SK-N-SH treated with all-trans-retinoic acid at 6 μM for 48 hours (cell line): Measurements from ENCODE around the gene ANAPC4.

Source experiments
- ESRRG ChIP-seq: fragments of 250-450 bp; sonication (Bioruptor Pico); IDR thresholded peaks from 2 replicates; pipeline ENCODE4 v1.6.1; 2021; ENCODE audit warnings: mild to moderate bottlenecking
- PATZ1 ChIP-seq: fragments of 250-450 bp; sonication (Bioruptor Pico); IDR thresholded peaks from 2 replicates; pipeline ENCODE4 v1.8.0; 2020; ENCODE audit warnings: mild to moderate bottlenecking, moderate library complexity, borderline replicate concordance
- TCF4 ChIP-seq: fragments of 250-450 bp; sonication (Bioruptor Pico); IDR thresholded peaks from 2 replicates; pipeline ENCODE4 v1.8.0; 2021; ENCODE audit warnings: mild to moderate bottlenecking, moderate library complexity, borderline replicate concordance
- ZFP3 ChIP-seq: fragments of 250-450 bp; sonication (Bioruptor Pico); IDR thresholded peaks from 2 replicates; pipeline ENCODE4 v1.5.0; 2020; ENCODE audit warnings: mild to moderate bottlenecking, moderate library complexity
- ZFP30 ChIP-seq: fragments of 450-650 bp; formaldehyde crosslinking; IDR thresholded peaks from 2 replicates; pipeline ENCODE4 v1.5.0; 2022; ENCODE audit warnings: mild to moderate bottlenecking, moderate library complexity
- ZNF565 ChIP-seq: fragments of 450-650 bp; formaldehyde crosslinking; conservative IDR thresholded peaks from 2 replicates; pipeline ENCODE4 v1.5.0; 2020; ENCODE audit warnings: low read depth, mild to moderate bottlenecking, moderate library complexity
- TF ChIP-seq, protein P1 (sequence below): fragments of 250-450 bp; sonication (Bioruptor Pico); IDR thresholded peaks from 2 replicates; pipeline ENCODE4 v1.5.0; 2020; ENCODE audit warnings: mild to moderate bottlenecking, moderate library complexity
- TF ChIP-seq, protein P2 (sequence below): fragments of 250-450 bp; sonication (Bioruptor Pico); IDR thresholded peaks from 2 replicates; pipeline ENCODE4 v1.8.0; 2021; ENCODE audit warnings: low read depth, mild to moderate bottlenecking, moderate library complexity, borderline replicate concordance
- TF ChIP-seq, protein P3 (sequence below): fragments of 250-450 bp; sonication (Bioruptor Pico); IDR thresholded peaks from 2 replicates; pipeline ENCODE4 v1.5.1; 2020; ENCODE audit warnings: low read depth, mild to moderate bottlenecking, moderate library complexity

GRCh38 chr4:25399510-25399909 lies 22.4 kb downstream of the ANAPC4 start:
- TF ChIP-seq PATZ1, result no peak
- no peak for TF ChIP-seq TCF4
- TF ChIP-seq, protein P1, sequence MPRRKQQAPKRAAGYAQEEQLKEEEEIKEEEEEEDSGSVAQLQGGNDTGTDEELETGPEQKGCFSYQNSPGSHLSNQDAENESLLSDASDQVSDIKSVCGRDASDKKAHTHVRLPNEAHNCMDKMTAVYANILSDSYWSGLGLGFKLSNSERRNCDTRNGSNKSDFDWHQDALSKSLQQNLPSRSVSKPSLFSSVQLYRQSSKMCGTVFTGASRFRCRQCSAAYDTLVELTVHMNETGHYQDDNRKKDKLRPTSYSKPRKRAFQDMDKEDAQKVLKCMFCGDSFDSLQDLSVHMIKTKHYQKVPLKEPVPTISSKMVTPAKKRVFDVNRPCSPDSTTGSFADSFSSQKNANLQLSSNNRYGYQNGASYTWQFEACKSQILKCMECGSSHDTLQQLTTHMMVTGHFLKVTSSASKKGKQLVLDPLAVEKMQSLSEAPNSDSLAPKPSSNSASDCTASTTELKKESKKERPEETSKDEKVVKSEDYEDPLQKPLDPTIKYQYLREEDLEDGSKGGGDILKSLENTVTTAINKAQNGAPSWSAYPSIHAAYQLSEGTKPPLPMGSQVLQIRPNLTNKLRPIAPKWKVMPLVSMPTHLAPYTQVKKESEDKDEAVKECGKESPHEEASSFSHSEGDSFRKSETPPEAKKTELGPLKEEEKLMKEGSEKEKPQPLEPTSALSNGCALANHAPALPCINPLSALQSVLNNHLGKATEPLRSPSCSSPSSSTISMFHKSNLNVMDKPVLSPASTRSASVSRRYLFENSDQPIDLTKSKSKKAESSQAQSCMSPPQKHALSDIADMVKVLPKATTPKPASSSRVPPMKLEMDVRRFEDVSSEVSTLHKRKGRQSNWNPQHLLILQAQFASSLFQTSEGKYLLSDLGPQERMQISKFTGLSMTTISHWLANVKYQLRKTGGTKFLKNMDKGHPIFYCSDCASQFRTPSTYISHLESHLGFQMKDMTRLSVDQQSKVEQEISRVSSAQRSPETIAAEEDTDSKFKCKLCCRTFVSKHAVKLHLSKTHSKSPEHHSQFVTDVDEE, result no peak
- no peak for TF ChIP-seq ZFP30
- no peak for TF ChIP-seq ZNF565 (CRISPR knock-in tag)
- TF ChIP-seq ESRRG, result no peak
- TF ChIP-seq, protein P2, sequence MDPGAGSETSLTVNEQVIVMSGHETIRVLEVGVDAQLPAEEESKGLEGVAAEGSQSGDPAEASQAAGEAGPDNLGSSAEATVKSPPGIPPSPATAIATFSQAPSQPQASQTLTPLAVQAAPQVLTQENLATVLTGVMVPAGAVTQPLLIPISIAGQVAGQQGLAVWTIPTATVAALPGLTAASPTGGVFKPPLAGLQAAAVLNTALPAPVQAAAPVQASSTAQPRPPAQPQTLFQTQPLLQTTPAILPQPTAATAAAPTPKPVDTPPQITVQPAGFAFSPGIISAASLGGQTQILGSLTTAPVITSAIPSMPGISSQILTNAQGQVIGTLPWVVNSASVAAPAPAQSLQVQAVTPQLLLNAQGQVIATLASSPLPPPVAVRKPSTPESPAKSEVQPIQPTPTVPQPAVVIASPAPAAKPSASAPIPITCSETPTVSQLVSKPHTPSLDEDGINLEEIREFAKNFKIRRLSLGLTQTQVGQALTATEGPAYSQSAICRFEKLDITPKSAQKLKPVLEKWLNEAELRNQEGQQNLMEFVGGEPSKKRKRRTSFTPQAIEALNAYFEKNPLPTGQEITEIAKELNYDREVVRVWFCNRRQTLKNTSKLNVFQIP (CRISPR knock-in tag), result no peak
- TF ChIP-seq, protein P3, sequence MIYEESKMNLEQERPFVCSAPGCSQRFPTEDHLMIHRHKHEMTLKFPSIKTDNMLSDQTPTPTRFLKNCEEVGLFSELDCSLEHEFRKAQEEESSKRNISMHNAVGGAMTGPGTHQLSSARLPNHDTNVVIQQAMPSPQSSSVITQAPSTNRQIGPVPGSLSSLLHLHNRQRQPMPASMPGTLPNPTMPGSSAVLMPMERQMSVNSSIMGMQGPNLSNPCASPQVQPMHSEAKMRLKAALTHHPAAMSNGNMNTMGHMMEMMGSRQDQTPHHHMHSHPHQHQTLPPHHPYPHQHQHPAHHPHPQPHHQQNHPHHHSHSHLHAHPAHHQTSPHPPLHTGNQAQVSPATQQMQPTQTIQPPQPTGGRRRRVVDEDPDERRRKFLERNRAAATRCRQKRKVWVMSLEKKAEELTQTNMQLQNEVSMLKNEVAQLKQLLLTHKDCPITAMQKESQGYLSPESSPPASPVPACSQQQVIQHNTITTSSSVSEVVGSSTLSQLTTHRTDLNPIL (CRISPR knock-in tag), result no peak
- TF ChIP-seq ZFP3 (CRISPR knock-in tag), result no peak
